22Rv1 (cell line): Measurements from ENCODE around the gene ZBTB11.

Experiments used
- CTCF ChIP-seq: fragments of 450-650 bp; IDR thresholded peaks from 2 replicates; pipeline ENCODE4 v1.5.1; 2017; ENCODE audit warnings: mild to moderate bottlenecking
- ZFX ChIP-seq: fragments of 450-650 bp; IDR thresholded peaks from 2 replicates; pipeline ENCODE4 v1.6.1; 2017; ENCODE audit warnings: antibody characterized with exemption, borderline replicate concordance

DNA sequence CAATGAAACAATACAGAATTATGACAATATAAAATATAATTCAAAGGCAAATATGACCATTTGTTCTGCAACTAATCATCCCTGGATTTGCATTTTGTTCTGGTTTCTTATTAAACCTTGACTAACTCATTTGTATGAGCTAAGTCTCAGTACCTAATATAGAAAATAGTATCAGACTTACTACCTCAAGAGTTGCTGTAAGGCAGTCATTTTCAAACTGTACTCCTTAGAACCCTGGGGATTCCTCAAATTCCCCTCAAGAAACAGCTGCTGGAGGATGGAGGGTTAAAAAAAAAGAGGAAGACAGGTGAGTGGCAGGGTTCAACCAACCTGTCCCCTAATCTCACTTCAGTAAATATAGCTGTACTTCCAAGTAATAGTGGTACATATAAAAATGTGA, 11.1 kb downstream of the ZBTB11 start:
- TF ChIP-seq CTCF (no peak), ZFX (no peak)
